ENCODE results near the gene QSER1.

GRCh38 chr11:32947978-32948377, 55.4 kb downstream of the QSER1 start:
- no peak for TF ChIP-seq CTCF (IDR thresholded peaks at IDR 0.05; ENCODE audit: insufficient read depth, low read length)
- no peak for TF ChIP-seq POLR2AphosphoS5 (IDR thresholded peaks at IDR 0.05; ENCODE audit: low read depth)

Data from HL-60 (cell line).